Prostate gland (tissue), 2 donors: ENCODE results near the gene GPR137B. TPM values are rescaled to one million over a fixed set of nuclear protein-coding genes. Genes with fewer than 3 reads are reported as not detected.
A peak's percentile ranks its signal among the peaks of the same experiment; 100 is the strongest.
"Not testable (repeated sequence)": the region's sequence is repeated elsewhere in the genome, so short reads cannot be mapped to it uniquely, and the experiment has no call there.

Experiments
- DNase-seq: peaks from one replicate; pipeline ENCODE4 v3.0.0-alpha.2; 2019; ENCODE audit warnings: low spot score
- H3K27ac ChIP-seq, 2 donors: fragments of 200-600 bp; sonication (generic); 2 replicates each; pipeline ENCODE4 v1.5.1; 2017 to 2019
- H3K27me3 ChIP-seq: fragments of 200-600 bp; sonication (generic); replicated peaks from 2 replicates; pipeline ENCODE4 v1.5.1; 2019; ENCODE audit not compliant: insufficient read depth
- H3K36me3 ChIP-seq, 2 donors: fragments of 200-600 bp; sonication (generic); 1 replicate in 1 of 2; 2 replicates in 1 of 2; pipeline versions ENCODE4 v1.5.1 to v1.8.1; 2017 to 2019
- H3K4me1 ChIP-seq: fragments of 200-600 bp; sonication (generic); replicated peaks from 2 replicates; pipeline ENCODE4 v1.5.1; 2019
- H3K4me3 ChIP-seq, 2 donors: fragments of 200-600 bp; sonication (generic); 2 replicates each; pipeline ENCODE4 v1.5.1; 2017 to 2019
- H3K9me3 ChIP-seq: fragments of 200-600 bp; sonication (generic); 2 replicates; pipeline ENCODE4 v1.5.1; 2017
- POLR2A ChIP-seq: fragments of 450-650 bp; IDR thresholded peaks from one replicate; pipeline ENCODE4 v1.6.1; 2016; ENCODE audit warnings: antibody characterized with exemption, mild to moderate bottlenecking
- POLR2AphosphoS5 ChIP-seq: sonication (generic); formaldehyde crosslinking; IDR thresholded peaks from one replicate; pipeline ENCODE4 v1.6.1; 2017; ENCODE audit warnings: antibody characterized with exemption
- WGBS: methylation state at CpG from one replicate; pipeline ENCODE4 v1.1.5; 2018; 5-methylcytosine and 5-hydroxymethylcytosine counted together
- intact Hi-C: fragments of 100-400 bp; cut with DNase I; formaldehyde crosslinking; loops from one replicate; pipeline ENCODE4 v1.14.2; 2022
- total RNA-seq, 2 donors: library from RNA; depleted of rRNA; stranded (reverse); fragments of >200 nt; gene quantifications; one replicate each; pipeline ENCODE4 v1.1.0, GENCODE V29; 2016
- TF ChIP-seq, protein P1 (sequence below), 4 experiments: fragments of 200-600 bp in 2 of 4; fragments of 450-650 bp in 2 of 4; sonication (generic) in 2 of 4; IDR thresholded peaks; 1 replicate in 3 of 4; 2 replicates in 1 of 4; pipeline ENCODE4 v1.5.1; 2016 to 2019; ENCODE audit warnings: antibody characterized with exemption in 4 of 4, mild to moderate bottlenecking in 2 of 4, moderate library complexity in 2 of 4

The GPR137B gene
- 10 to 100 TPM in 1 of 2 donors, 1 to 10 TPM in 1; 9.1 to 33.7 TPM for total RNA-seq

GRCh38 chr1:236142253-236143103 is at the start of gene GPR137B:
Gene GPR137B (plus strand): TSS chr1:236142539. CDS start chr1:236142623, 84 bp downstream.
- WGBS: 0% methylated on average over 57 of the region's 105 CpGs
- intact Hi-C loops: no loop called here
- Histone ChIP-seq H3K4me3 (peak within 1 kb of the TSS; percentile 58 to 62), H3K9me3 (no peaks in the 10 kb centered on the region), H3K36me3 (no peaks in the 10 kb centered on the region), H3K27ac (peak within 1 kb of the TSS; percentile 20 to 39), H3K4me1 (peaks cover 6% of the 10 kb centered on the region), H3K27me3 (no peaks in the 10 kb centered on the region)
- DNase-seq: peak; percentile 37
- TF ChIP-seq POLR2A: peak; percentile 53
- TF ChIP-seq, protein P1, sequence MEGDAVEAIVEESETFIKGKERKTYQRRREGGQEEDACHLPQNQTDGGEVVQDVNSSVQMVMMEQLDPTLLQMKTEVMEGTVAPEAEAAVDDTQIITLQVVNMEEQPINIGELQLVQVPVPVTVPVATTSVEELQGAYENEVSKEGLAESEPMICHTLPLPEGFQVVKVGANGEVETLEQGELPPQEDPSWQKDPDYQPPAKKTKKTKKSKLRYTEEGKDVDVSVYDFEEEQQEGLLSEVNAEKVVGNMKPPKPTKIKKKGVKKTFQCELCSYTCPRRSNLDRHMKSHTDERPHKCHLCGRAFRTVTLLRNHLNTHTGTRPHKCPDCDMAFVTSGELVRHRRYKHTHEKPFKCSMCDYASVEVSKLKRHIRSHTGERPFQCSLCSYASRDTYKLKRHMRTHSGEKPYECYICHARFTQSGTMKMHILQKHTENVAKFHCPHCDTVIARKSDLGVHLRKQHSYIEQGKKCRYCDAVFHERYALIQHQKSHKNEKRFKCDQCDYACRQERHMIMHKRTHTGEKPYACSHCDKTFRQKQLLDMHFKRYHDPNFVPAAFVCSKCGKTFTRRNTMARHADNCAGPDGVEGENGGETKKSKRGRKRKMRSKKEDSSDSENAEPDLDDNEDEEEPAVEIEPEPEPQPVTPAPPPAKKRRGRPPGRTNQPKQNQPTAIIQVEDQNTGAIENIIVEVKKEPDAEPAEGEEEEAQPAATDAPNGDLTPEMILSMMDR (IDR thresholded peaks at IDR 0.05): no peak

DNA sequence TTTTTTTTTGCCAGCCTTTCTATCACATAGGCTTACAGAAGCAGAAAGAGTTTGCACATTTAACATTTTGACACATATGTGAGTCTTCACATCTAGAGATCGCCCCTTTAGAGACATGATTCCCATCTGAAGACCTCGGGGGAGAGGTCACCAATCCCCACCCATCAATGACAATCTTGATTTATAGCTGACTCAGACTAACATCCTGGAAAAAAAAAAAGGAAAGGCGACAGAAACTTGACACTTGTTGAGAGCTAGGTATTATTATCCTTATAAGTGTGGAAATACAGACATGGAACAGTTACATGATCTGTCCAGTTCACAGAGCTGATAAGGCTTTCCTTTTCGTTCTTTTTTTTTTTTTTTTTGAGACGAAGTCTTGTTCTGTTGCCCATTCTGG is 49.4 kb upstream of the GPR137B start:
- no peak for DNase-seq
- WGBS: 52% methylated on average over 5 of the region's 5 CpGs
- Histone ChIP-seq H3K27me3 (no peaks in the 10 kb centered on the region), H3K4me3 (no peak overlapping the region), H3K36me3 (no peaks in the 10 kb centered on the region), H3K4me1 (no peaks in the 10 kb centered on the region), H3K27ac (no peak overlapping the region), H3K9me3 (no peaks in the 10 kb centered on the region)
- intact Hi-C loops: no loop called here
- TF ChIP-seq, protein P1 (IDR thresholded peaks at IDR 0.05): no peak
- no peak for TF ChIP-seq POLR2AphosphoS5
- TF ChIP-seq POLR2A: no peak

DNA sequence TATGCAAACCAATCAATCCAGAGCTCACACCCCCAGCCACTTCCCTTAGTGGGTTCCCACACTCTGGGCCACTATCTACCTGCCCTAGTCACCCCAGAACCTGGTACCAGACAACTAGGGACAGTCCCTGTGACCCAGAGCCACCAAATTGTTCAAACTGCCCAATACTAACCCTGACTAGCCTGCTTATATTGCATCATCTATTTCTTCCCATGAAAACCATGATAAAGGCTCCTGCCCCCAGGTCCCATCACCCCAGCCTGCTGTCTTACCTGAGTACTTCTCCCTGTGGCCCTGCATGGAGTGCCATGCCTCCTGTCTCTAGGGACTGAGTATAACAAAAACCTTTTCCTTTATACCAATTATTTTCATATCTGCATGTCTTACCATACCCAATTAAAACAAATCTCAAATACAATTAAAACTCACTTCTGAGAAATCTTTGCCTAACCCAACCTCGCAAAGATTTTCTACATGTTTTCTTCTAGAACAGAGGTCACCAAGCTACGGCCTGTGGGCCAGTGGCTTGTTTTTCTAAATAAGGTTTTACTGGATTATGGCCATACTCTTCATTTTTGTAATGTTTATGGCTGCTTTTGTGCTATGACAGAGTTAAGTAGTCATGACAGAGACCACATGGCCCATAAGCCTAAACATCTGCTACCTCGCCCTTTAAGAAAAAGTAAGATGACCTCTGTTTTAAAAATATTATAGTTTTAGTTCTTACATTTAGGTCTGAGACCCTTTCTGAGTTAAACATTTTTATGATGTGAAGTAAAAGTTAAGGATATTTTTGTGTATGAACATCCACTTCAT is 46.4 kb upstream of the GPR137B start:
- no peak for DNase-seq
- WGBS: 81% methylated on average over 3 of the region's 3 CpGs
- no peaks in the 10 kb centered on the region for H3K4me1 ChIP-seq
- no peaks in the 10 kb centered on the region for H3K9me3 ChIP-seq
- intact Hi-C loops: no loop called here
- no peak for TF ChIP-seq POLR2A
- TF ChIP-seq, protein P1 (IDR thresholded peaks at IDR 0.05): no peak
- no peak for TF ChIP-seq POLR2AphosphoS5
- no peaks in the 10 kb centered on the region for H3K27me3 ChIP-seq
- no peak overlapping the region for H3K27ac ChIP-seq
- no peak overlapping the region for H3K4me3 ChIP-seq
- no peaks in the 10 kb centered on the region for H3K36me3 ChIP-seq

GRCh38 chr1:236096660-236097482 is 45.5 kb upstream of the GPR137B start:
- H3K27me3 ChIP-seq, H3K4me1 ChIP-seq, H3K9me3 ChIP-seq, H3K27ac ChIP-seq, intact Hi-C loops, H3K4me3 ChIP-seq, H3K36me3 ChIP-seq: not testable (repeated sequence)
- 71% methylated on average over 15 of the region's 15 CpGs for WGBS
- peak; percentile 59 for DNase-seq

- no peak for DNase-seq
- TF ChIP-seq, protein P1 (IDR thresholded peaks at IDR 0.05): no peak
- TF ChIP-seq POLR2AphosphoS5 (no peak), POLR2A (no peak)
- Histone ChIP-seq H3K9me3 (no peaks in the 10 kb centered on the region), H3K27me3 (no peaks in the 10 kb centered on the region), H3K4me3 (no peak overlapping the region), H3K27ac (no peak overlapping the region), H3K4me1 (no peaks in the 10 kb centered on the region), H3K36me3 (no peaks in the 10 kb centered on the region)
- WGBS: 61% methylated on average over 1 of the region's 1 CpG
- intact Hi-C loops: no loop called here
Observed at GRCh38 chr1:236098267-236098666, 44.1 kb upstream of the GPR137B start.
